ENCODE data around the gene KRTAP29-1.

The KRTAP29-1 gene

GRCh38 chr17:41322094-41322902 lies 19.6 kb upstream of the KRTAP29-1 start:
- no peak for TF ChIP-seq ESRRG (CRISPR knock-in tag; IDR thresholded peaks at IDR 0.05)
- TF ChIP-seq ZFP3 (CRISPR knock-in tag; IDR thresholded peaks at IDR 0.05) = no peak
- TF ChIP-seq TOX (CRISPR knock-in tag; IDR thresholded peaks at IDR 0.05; ENCODE audit: borderline replicate concordance) = no peak
- TF ChIP-seq OSR1 (CRISPR knock-in tag; IDR thresholded peaks at IDR 0.05) = no peak
- no peak for TF ChIP-seq CREB5 (CRISPR knock-in tag; IDR thresholded peaks at IDR 0.05; ENCODE audit: low read depth)
- no peak for TF ChIP-seq POU6F1 (CRISPR knock-in tag; IDR thresholded peaks at IDR 0.05; ENCODE audit: borderline replicate concordance, low read depth)
- no peak for TF ChIP-seq GLIS3 (CRISPR knock-in tag; IDR thresholded peaks at IDR 0.05)
- no peak for TF ChIP-seq ISL1 (CRISPR knock-in tag; IDR thresholded peaks at IDR 0.05)
- TF ChIP-seq ZNF565 (CRISPR knock-in tag; conservative IDR thresholded peaks at IDR 0.05; ENCODE audit: low read depth) = no peak
- no peak for TF ChIP-seq ZC3H10 (CRISPR knock-in tag; IDR thresholded peaks at IDR 0.05)
- TF ChIP-seq RARB (CRISPR knock-in tag; IDR thresholded peaks at IDR 0.05) = no peak
- no peak for TF ChIP-seq PPARA (CRISPR knock-in tag; IDR thresholded peaks at IDR 0.05; ENCODE audit: borderline replicate concordance)
- TF ChIP-seq ARNTL (CRISPR knock-in tag; IDR thresholded peaks at IDR 0.05; ENCODE audit: borderline replicate concordance, low read depth) = no peak
- no peak for TF ChIP-seq PATZ1 (CRISPR knock-in tag; IDR thresholded peaks at IDR 0.05; ENCODE audit: borderline replicate concordance)
- TF ChIP-seq CSRNP3 (CRISPR knock-in tag; IDR thresholded peaks at IDR 0.05) = no peak
- TF ChIP-seq SNAI2 (CRISPR knock-in tag; IDR thresholded peaks at IDR 0.05) = no peak
- no peak for TF ChIP-seq ZFP30 (CRISPR knock-in tag; IDR thresholded peaks at IDR 0.05)
- ATAC-seq = peak; percentile 85

- no peak for TF ChIP-seq BACH2 (CRISPR knock-in tag; IDR thresholded peaks at IDR 0.05; ENCODE audit: borderline replicate concordance)
- no peak for TF ChIP-seq CREB5 (CRISPR knock-in tag; IDR thresholded peaks at IDR 0.05; ENCODE audit: low read depth)
- TF ChIP-seq PATZ1 (CRISPR knock-in tag; IDR thresholded peaks at IDR 0.05; ENCODE audit: borderline replicate concordance) = no peak
- no peak for TF ChIP-seq ZFP3 (CRISPR knock-in tag; IDR thresholded peaks at IDR 0.05)
- no peak for TF ChIP-seq CSDC2 (CRISPR knock-in tag; IDR thresholded peaks at IDR 0.05)
- no peak for ATAC-seq
Observed at GRCh38 chr17:41318231-41318630, 15.6 kb upstream of the KRTAP29-1 start.

- TF ChIP-seq CREB5 (CRISPR knock-in tag; IDR thresholded peaks at IDR 0.05; ENCODE audit: low read depth) (no peak), ZFP30 (CRISPR knock-in tag; IDR thresholded peaks at IDR 0.05) (no peak), PATZ1 (CRISPR knock-in tag; IDR thresholded peaks at IDR 0.05; ENCODE audit: borderline replicate concordance) (no peak)
- no peak for ATAC-seq
Observed at GRCh38 chr17:41315814-41316445, 13.3 kb upstream of the KRTAP29-1 start.
